HEK293T (cell line): Measurements from ENCODE around the gene CLDN22.

Source experiments
- CTCF ChIA-PET: fragments of 350-600 bp; formaldehyde crosslinking; extraction: SDS; loops from one replicate; lab custom pipeline; 2021; ENCODE audit warnings: antibody characterized with exemption, inconsistent platforms; lab: Yijun Ruan, JAX
- POLR2A ChIA-PET: fragments of 350-600 bp; formaldehyde crosslinking; extraction: SDS; loops from one replicate; lab custom pipeline; 2020; ENCODE audit warnings: antibody characterized with exemption, inconsistent platforms; lab: Yijun Ruan, JAX
- DNase-seq: peaks from one replicate; pipeline ENCODE4 v3.0.0; 2012; ENCODE audit warnings: mixed read lengths; ENCODE audit errors: extremely low spot score
- ARNT ChIP-seq: fragments of 450-650 bp; IDR thresholded peaks from 2 replicates; pipeline ENCODE4 v1.6.1; 2017; ENCODE audit warnings: mild to moderate bottlenecking
- BHLHE40 ChIP-seq: fragments of 450-650 bp; IDR thresholded peaks from 2 replicates; pipeline ENCODE4 v1.6.1; 2016; ENCODE audit warnings: mild to moderate bottlenecking, moderate library complexity, borderline replicate concordance
- CTBP1 ChIP-seq: fragments of 450-650 bp; IDR thresholded peaks from 2 replicates; pipeline ENCODE4 v1.6.1; 2016; ENCODE audit warnings: borderline replicate concordance
- ELF4 ChIP-seq: fragments of 450-650 bp; IDR thresholded peaks from 2 replicates; pipeline ENCODE4 v1.6.1; 2017; ENCODE audit warnings: antibody characterized with exemption
- FOXA1 ChIP-seq: fragments of 450-650 bp; IDR thresholded peaks from 2 replicates; pipeline ENCODE4 v1.6.1; 2016; ENCODE audit warnings: mild to moderate bottlenecking
- FOXK2 ChIP-seq: fragments of 450-650 bp; IDR thresholded peaks from 2 replicates; pipeline ENCODE4 v1.6.1; 2016; ENCODE audit warnings: mild to moderate bottlenecking
- FOXM1 ChIP-seq: fragments of 450-650 bp; IDR thresholded peaks from 2 replicates; pipeline ENCODE4 v1.6.1; 2017; ENCODE audit warnings: mild to moderate bottlenecking, borderline replicate concordance
- HDGF ChIP-seq: fragments of 450-650 bp; IDR thresholded peaks from 2 replicates; pipeline ENCODE4 v1.6.1; 2017; ENCODE audit warnings: antibody characterized with exemption, borderline replicate concordance
- L3MBTL2 ChIP-seq: fragments of 450-650 bp; conservative IDR thresholded peaks from 2 replicates; pipeline ENCODE4 v1.6.1; 2016; ENCODE audit warnings: mild to moderate bottlenecking
- LEF1 ChIP-seq: fragments of 450-650 bp; IDR thresholded peaks from 2 replicates; pipeline ENCODE4 v1.6.1; 2017; ENCODE audit warnings: mild to moderate bottlenecking, borderline replicate concordance
- NFRKB ChIP-seq: fragments of 450-650 bp; IDR thresholded peaks from 2 replicates; pipeline ENCODE4 v1.6.1; 2016; ENCODE audit warnings: mild to moderate bottlenecking, moderate library complexity
- SP1 ChIP-seq: fragments of 450-650 bp; IDR thresholded peaks from 2 replicates; pipeline ENCODE4 v1.6.1; 2017
- SUZ12 ChIP-seq: fragments of 450-650 bp; IDR thresholded peaks from 2 replicates; pipeline ENCODE4 v1.6.1; 2016; ENCODE audit warnings: mild to moderate bottlenecking
- TARDBP ChIP-seq: fragments of 450-650 bp; IDR thresholded peaks from 2 replicates; pipeline ENCODE4 v1.6.1; 2016
- ZNF384 ChIP-seq: fragments of 450-650 bp; IDR thresholded peaks from 2 replicates; pipeline ENCODE4 v1.6.1; 2016
- TF ChIP-seq, protein P1 (sequence below): fragments of 450-650 bp; IDR thresholded peaks from 2 replicates; pipeline ENCODE4 v1.6.1; 2016

Gene CLDN22

DNA sequence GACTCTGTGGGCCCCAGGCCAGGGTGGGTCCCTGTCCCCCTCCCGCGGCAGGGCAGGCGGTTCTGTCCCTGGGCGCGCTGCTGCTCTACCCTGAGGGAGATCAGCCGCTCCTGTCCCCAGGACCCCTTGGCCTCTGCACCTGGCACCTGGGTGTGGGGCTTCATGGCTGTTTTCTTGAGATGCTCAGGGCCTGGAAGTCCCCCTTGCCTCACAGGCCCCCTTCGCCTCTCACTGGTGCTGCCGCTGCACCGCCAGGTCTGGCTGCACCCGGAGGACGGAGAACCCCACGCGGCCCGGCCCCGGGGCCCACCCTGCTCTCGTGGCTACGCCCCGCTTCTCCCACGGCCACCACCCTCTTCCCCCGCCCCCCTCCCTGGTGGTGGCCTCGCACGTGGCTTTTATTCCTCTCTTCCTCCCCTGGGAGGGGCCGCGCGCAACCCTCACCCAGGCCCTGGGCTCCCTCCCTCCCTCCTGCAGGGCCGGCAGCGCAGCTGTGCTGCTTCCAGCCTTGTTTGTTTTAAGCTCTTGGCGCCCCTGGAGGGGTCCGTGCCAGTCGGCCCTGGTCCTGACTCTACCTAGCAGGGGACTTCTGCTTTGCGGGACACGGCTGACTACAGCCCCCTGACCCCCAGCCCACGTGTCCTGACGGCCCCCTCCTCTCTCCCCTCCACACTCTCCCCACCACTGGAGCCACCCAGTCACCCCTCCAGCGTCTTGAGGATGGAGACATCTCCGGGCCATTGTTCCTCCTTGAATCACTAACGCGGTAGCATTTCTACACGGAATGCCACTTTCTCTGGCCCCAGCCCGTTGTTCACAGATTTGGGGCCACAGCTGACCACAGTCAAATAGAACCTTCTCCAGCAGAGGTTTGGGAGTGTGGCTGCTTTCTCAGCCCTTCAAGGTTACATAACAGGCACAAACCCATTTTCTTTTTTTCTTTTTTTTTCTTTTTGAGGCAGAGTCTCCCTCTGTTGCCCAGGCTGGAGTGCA lies 22.8 kb upstream of the CLDN22 start:
- ChIA-PET CTCF (no interaction called here), POLR2A (no interaction called here)
- TF ChIP-seq FOXA1 (no peak), CTBP1 (no peak), FOXK2 (no peak), ARNT (no peak), ELF4 (no peak), TARDBP (no peak), BHLHE40 (no peak), HDGF (no peak), LEF1 (no peak), ZNF384 (no peak), SUZ12 (no peak), SP1 (no peak), FOXM1 (no peak), L3MBTL2 (no peak), NFRKB (no peak)
- TF ChIP-seq, protein P1, sequence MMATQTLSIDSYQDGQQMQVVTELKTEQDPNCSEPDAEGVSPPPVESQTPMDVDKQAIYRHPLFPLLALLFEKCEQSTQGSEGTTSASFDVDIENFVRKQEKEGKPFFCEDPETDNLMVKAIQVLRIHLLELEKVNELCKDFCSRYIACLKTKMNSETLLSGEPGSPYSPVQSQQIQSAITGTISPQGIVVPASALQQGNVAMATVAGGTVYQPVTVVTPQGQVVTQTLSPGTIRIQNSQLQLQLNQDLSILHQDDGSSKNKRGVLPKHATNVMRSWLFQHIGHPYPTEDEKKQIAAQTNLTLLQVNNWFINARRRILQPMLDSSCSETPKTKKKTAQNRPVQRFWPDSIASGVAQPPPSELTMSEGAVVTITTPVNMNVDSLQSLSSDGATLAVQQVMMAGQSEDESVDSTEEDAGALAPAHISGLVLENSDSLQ: no peak
- no peak for DNase-seq

DNA sequence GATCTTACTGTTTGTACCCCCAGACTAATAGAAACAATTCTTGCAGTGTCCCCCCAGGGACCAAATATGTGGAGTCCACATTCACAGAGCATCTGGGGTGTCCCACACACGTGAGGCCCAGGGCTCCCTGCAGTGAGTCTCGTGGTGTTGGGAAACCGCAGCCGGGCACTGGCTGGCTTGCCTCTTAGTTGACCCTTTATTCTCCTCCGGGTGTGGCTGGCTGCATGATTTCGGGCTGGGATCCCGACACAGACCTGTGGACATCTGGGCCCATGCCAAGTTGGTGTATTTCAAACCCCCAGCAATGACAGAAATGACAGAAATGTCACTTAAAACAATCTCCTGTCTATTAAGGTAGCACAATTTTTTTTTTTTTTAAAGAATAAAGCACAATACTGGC lies 17.8 kb upstream of the CLDN22 start:
- POLR2A ChIA-PET: no interaction called here

DNA sequence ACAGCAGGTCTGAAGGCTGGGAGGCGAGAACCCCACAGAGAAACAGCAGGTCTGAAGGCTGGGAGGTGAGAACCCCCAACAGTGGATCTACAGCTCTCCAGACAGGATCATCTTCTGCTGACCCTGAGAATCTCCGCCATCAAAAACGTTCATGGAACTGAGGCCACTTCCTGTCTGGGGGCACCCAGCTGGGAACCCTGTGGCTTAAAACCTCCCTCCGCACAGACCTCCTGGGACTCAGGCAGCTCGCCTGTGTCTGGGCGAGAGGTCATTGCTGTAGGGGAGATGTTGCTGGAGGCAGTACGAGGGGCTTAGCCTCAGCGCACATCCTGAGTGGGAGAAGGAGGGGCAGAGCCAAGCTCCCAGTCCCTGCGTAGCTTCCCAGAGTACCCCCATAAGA lies 17.3 kb upstream of the CLDN22 start:
- TF ChIP-seq ELF4: no peak
- no peak for TF ChIP-seq FOXK2
- no peak for TF ChIP-seq L3MBTL2
- ChIA-PET POLR2A (no interaction called here), CTCF (no interaction called here)
- DNase-seq: no peak

More for the DNA sequence above, 17.8 kb upstream of the CLDN22 start:
- no peak for DNase-seq
- TF ChIP-seq SP1 (no peak), NFRKB (no peak), FOXA1 (no peak), FOXK2 (no peak)
- TF ChIP-seq, protein P1: no peak
- CTCF ChIA-PET: no interaction called here

DNA sequence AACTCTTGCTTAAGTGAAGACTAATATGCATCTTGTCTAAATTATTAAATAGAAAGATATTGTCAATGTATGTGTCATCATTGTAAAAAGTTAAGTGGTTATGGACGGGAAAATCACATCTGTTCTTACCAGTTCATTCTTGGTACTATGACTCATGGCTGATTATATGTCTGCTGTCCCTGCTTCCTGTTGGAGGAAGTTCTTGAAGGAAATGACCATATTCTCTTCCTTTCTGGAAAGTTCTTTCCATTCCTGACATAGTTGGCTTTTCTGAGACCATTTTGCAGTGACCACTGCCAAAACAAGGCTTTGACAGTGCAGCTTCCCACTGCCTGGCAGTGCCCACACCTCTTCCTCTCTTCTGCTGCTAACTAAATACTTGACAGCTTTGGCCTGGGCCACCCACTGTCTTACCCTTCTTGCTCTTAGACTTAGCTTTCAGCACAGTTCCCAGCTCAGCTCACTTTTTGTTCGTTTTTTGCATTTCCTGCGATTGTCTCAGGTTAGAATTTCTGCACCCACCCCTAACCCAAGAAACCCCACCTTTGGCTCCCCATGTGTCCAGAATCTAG lies 15.4 kb upstream of the CLDN22 start:
- POLR2A ChIA-PET: no interaction called here
- no peak for DNase-seq
- CTCF ChIA-PET: no interaction called here
- no peak for TF ChIP-seq ARNT
- no peak for TF ChIP-seq FOXK2
- TF ChIP-seq CTBP1: no peak
- no peak for TF ChIP-seq TARDBP
- no peak for TF ChIP-seq SP1
- TF ChIP-seq, protein P1: no peak
- TF ChIP-seq LEF1: no peak
- no peak for TF ChIP-seq L3MBTL2
- no peak for TF ChIP-seq BHLHE40
- no peak for TF ChIP-seq FOXA1
- TF ChIP-seq NFRKB: no peak
- no peak for TF ChIP-seq FOXM1

DNA sequence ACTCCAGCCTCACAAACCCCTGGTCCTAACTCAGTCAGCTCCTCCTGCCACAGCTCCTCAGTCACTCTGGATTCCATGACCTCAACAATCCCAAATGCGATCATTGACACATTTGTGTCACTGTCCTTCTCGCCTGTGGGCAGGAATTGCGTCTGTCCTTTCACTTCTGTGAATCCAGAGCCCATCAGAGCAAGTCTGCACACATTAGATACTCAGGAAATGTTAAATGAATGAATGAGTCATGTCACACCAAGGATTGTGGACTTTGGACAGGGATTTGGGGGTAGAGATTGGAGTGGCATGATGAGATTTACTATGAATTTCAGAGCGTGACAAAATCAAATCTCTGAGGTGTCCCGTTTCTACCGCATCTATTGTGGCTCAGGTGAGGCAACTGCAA lies 13.9 kb upstream of the CLDN22 start:
- TF ChIP-seq NFRKB: no peak
- no peak for TF ChIP-seq HDGF
- TF ChIP-seq ELF4: no peak
- no peak for TF ChIP-seq FOXA1
- TF ChIP-seq L3MBTL2: no peak
- CTCF ChIA-PET: no interaction called here
- POLR2A ChIA-PET: no interaction called here
- no peak for DNase-seq

DNA sequence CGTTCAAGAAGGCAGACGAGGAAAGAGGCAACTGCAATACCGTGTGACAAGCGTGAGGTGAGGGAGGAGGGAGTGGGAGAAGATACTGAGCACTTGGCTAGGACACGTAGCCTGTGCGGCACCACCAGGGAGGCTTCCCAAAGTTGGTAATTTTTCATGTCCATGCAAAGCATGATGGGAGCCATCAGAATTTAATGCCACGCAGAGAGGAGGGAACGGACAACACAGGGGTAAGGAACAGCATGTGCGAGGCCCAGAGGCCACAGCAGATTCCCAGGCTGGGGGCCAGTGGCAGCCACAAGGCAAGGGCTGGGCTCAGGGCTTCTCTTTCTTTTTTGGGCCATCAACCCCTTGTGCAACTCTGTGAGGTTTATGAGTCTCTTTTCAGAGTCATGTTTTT lies 13.1 kb upstream of the CLDN22 start:
- DNase-seq: no peak
- TF ChIP-seq ARNT: no peak
- TF ChIP-seq FOXK2: no peak
- TF ChIP-seq SUZ12: no peak
- TF ChIP-seq FOXA1: no peak
- TF ChIP-seq, protein P1: no peak
- no peak for TF ChIP-seq SP1
- TF ChIP-seq ELF4: no peak
- no peak for TF ChIP-seq LEF1
- no peak for TF ChIP-seq NFRKB
- no peak for TF ChIP-seq TARDBP
- TF ChIP-seq FOXM1: no peak
- TF ChIP-seq CTBP1: no peak
- no peak for TF ChIP-seq L3MBTL2
- ChIA-PET POLR2A (no interaction called here), CTCF (no interaction called here)
